Gastroesophageal sphincter (tissue), 4 donors: ENCODE measurements around the gene CACNA1D. TPM values are rescaled to one million over a fixed set of nuclear protein-coding genes. Genes with fewer than 3 reads are reported as not detected.

Experiments used
- ATAC-seq: fragments of 150-250 bp; one replicate; pipeline ENCODE4 v1.9.1; 2016; ENCODE audit warnings: mild to moderate bottlenecking, moderate library complexity
- H3K27ac ChIP-seq, 4 donors: fragments of 200-600 bp; sonication (generic) in 3 of 4; 1 replicate in 3 of 4; 2 replicates in 1 of 4; pipeline ENCODE4 v1.5.1; 2016 to 2019
- H3K27me3 ChIP-seq: fragments of 200-600 bp; sonication (generic); one replicate; pipeline ENCODE4 v1.5.1; 2019
- H3K36me3 ChIP-seq, 2 donors: fragments of 200-600 bp; sonication (generic); one replicate each; pipeline ENCODE4 v1.5.1; 2019; ENCODE audit warnings: control low read depth in 1 of 2
- H3K4me1 ChIP-seq, 3 donors: fragments of 200-600 bp; sonication (generic); 1 replicate in 2 of 3; 2 replicates in 1 of 3; pipeline ENCODE4 v1.5.1; 2016 to 2019; ENCODE audit warnings: control low read depth in 2 of 3
- H3K4me3 ChIP-seq, 2 donors: fragments of 200-600 bp; sonication (generic); one replicate each; pipeline ENCODE4 v1.5.1; 2019; ENCODE audit warnings: mild to moderate bottlenecking in 1 of 2, moderate library complexity in 1 of 2
- H3K9me3 ChIP-seq, 3 donors: fragments of 200-600 bp; sonication (generic); one replicate each; pipeline ENCODE4 v1.5.1; 2017 to 2019; ENCODE audit warnings: control low read depth in 2 of 3
- EP300 ChIP-seq: sonication (generic); formaldehyde crosslinking; IDR thresholded peaks from one replicate; pipeline ENCODE4 v1.6.1; 2017; ENCODE audit warnings: antibody characterized with exemption, mild to moderate bottlenecking
- POLR2A ChIP-seq, 2 donors: fragments of 450-650 bp; IDR thresholded peaks; one replicate each; pipeline ENCODE4 v1.6.1; 2017; ENCODE audit warnings: antibody characterized with exemption in 2 of 2, mild to moderate bottlenecking in 2 of 2, moderate library complexity in 1 of 2
- POLR2AphosphoS5 ChIP-seq: sonication (generic); formaldehyde crosslinking; IDR thresholded peaks from one replicate; pipeline ENCODE4 v1.6.1; 2017; ENCODE audit warnings: antibody characterized with exemption
- WGBS, 2 donors: methylation state at CpG; one replicate each; pipeline ENCODE4 v1.1.5; 2018; ENCODE audit warnings: low coverage in 1 of 2; 5-methylcytosine and 5-hydroxymethylcytosine counted together
- total RNA-seq, 4 donors: library from RNA; depleted of rRNA; stranded (reverse); fragments of >200 nt; gene quantifications; one replicate each; pipeline ENCODE4 v1.1.0, GENCODE V29; 2016
- TF ChIP-seq, protein P1 (sequence below), 4 experiments: fragments of 200-600 bp in 2 of 4; fragments of 450-650 bp in 2 of 4; sonication (generic) in 1 of 4; IDR thresholded peaks; one replicate each; pipeline ENCODE4 v1.5.1; 2017 to 2019; ENCODE audit warnings: antibody characterized with exemption in 4 of 4, mild to moderate bottlenecking in 2 of 4, moderate library complexity in 2 of 4

CACNA1D gene
- total RNA-seq, 4 donors from 2014 or later, result 0.52 to 5.7 (median 3.6) TPM

GRCh38 chr3:53523346-53523745, 28.9 kb downstream of the CACNA1D start:
- no peak for ATAC-seq
- no peaks in the 10 kb centered on the region for H3K36me3 ChIP-seq
- 60 to 74% methylated on average over 1 to 3 of the region's 3 CpGs for WGBS, 2 donors
- no peak overlapping the region for H3K4me3 ChIP-seq
- no peaks in the 10 kb centered on the region for H3K9me3 ChIP-seq
- H3K4me1 ChIP-seq, result peaks cover 12 to 55% (median 22%) of the 10 kb centered on the region in 3 donors
- H3K27me3 ChIP-seq, result no peaks in the 10 kb centered on the region
- TF ChIP-seq, protein P1, sequence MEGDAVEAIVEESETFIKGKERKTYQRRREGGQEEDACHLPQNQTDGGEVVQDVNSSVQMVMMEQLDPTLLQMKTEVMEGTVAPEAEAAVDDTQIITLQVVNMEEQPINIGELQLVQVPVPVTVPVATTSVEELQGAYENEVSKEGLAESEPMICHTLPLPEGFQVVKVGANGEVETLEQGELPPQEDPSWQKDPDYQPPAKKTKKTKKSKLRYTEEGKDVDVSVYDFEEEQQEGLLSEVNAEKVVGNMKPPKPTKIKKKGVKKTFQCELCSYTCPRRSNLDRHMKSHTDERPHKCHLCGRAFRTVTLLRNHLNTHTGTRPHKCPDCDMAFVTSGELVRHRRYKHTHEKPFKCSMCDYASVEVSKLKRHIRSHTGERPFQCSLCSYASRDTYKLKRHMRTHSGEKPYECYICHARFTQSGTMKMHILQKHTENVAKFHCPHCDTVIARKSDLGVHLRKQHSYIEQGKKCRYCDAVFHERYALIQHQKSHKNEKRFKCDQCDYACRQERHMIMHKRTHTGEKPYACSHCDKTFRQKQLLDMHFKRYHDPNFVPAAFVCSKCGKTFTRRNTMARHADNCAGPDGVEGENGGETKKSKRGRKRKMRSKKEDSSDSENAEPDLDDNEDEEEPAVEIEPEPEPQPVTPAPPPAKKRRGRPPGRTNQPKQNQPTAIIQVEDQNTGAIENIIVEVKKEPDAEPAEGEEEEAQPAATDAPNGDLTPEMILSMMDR (IDR thresholded peaks at IDR 0.05), result no peak
- TF ChIP-seq EP300, result no peak
- no peak for TF ChIP-seq POLR2A (IDR thresholded peaks at IDR 0.05)
- TF ChIP-seq POLR2AphosphoS5, result no peak
- peak overlapping the region in 1 of 4 donors; percentile 75 for H3K27ac ChIP-seq

- peaks cover 12 to 43% (median 18%) of the 10 kb centered on the region in 3 donors for H3K4me1 ChIP-seq
- H3K36me3 ChIP-seq, result no peaks in the 10 kb centered on the region
- H3K27ac ChIP-seq, result peak overlapping the region; percentile 70 to 84 (median 75)
- no peaks in the 10 kb centered on the region for H3K9me3 ChIP-seq
- WGBS, 2 donors, result 25 to 29% methylated on average over 1 of the region's 1 CpG
- H3K4me3 ChIP-seq, result no peak overlapping the region
- no peak for ATAC-seq
- TF ChIP-seq EP300 (no peak), POLR2AphosphoS5 (no peak), POLR2A (IDR thresholded peaks at IDR 0.05) (no peak)
- TF ChIP-seq, protein P1 (IDR thresholded peaks at IDR 0.05), result no peak
- H3K27me3 ChIP-seq, result no peaks in the 10 kb centered on the region
These were observed 30.2 kb downstream of the CACNA1D start for GRCh38 chr3:53524566-53524965.

GRCh38 chr3:53525765-53526703, 31.6 kb downstream of the CACNA1D start:
- peak; percentile 81 for ATAC-seq
- Histone ChIP-seq H3K27me3 (no peaks in the 10 kb centered on the region), H3K36me3 (no peaks in the 10 kb centered on the region), H3K4me1 (peaks cover 12 to 41% (median 18%) of the 10 kb centered on the region in 3 donors), H3K4me3 (no peak overlapping the region), H3K27ac (peak overlapping the region; percentile 70 to 84 (median 75)), H3K9me3 (no peaks in the 10 kb centered on the region)
- TF ChIP-seq POLR2AphosphoS5 (peak; percentile 73), POLR2A (IDR thresholded peaks at IDR 0.05) (no peak), EP300 (no peak)
- WGBS, 2 donors, result 22 to 47% methylated on average over 7 of the region's 14 CpGs

GRCh38 chr3:53526704-53527055, 32.3 kb downstream of the CACNA1D start:
- peak overlapping the region in 2 of 4 donors; percentile 75 for H3K27ac ChIP-seq
- 48 to 70% methylated on average over 4 of the region's 4 CpGs for WGBS, 2 donors

GRCh38 chr3:53530205-53530604, 35.8 kb downstream of the CACNA1D start:
- WGBS, 2 donors, result 75 to 79% methylated on average over 2 to 3 of the region's 4 CpGs
- H3K9me3 ChIP-seq, result no peaks in the 10 kb centered on the region
- TF ChIP-seq, protein P1 (IDR thresholded peaks at IDR 0.05), result no peak
- TF ChIP-seq EP300 (no peak), POLR2AphosphoS5 (no peak), POLR2A (IDR thresholded peaks at IDR 0.05) (no peak)
- no peak for ATAC-seq
- peaks cover 6 to 18% (median 8%) of the 10 kb centered on the region in 3 donors for H3K4me1 ChIP-seq
- no peaks in the 10 kb centered on the region for H3K27me3 ChIP-seq
- no peak overlapping the region for H3K4me3 ChIP-seq
- H3K36me3 ChIP-seq, result no peaks in the 10 kb centered on the region
- no peak overlapping the region for H3K27ac ChIP-seq

More at GRCh38 chr3:53526704-53527055, 32.3 kb downstream of the CACNA1D start:
- TF ChIP-seq POLR2AphosphoS5 (no peak), POLR2A (IDR thresholded peaks at IDR 0.05) (no peak), EP300 (no peak)
- TF ChIP-seq, protein P1 (IDR thresholded peaks at IDR 0.05), result no peak
- H3K9me3 ChIP-seq, result no peaks in the 10 kb centered on the region
- H3K4me1 ChIP-seq, result peaks cover 12 to 41% (median 18%) of the 10 kb centered on the region in 3 donors
- ATAC-seq, result no peak
- H3K4me3 ChIP-seq, result no peak overlapping the region
- H3K36me3 ChIP-seq, result no peaks in the 10 kb centered on the region
- no peaks in the 10 kb centered on the region for H3K27me3 ChIP-seq
